Measurements from ENCODE around the gene PRKG2.
A peak's percentile ranks its signal among the peaks of the same experiment; 100 is the strongest.

Gene PRKG2

GRCh38 chr4:81093720-81094401 lies 121.2 kb downstream of the PRKG2 start:
- no peak for DNase-seq
- no peaks in the 10 kb centered on the region for H3K9me3 Mint-ChIP-seq
- H3K36me3 Mint-ChIP-seq (ENCODE audit: insufficient read depth) = no peaks in the 10 kb centered on the region
- H3K4me1 Mint-ChIP-seq (ENCODE audit: low read depth in 2 of 2) = no peaks in the 10 kb centered on the region
- no peak overlapping the region for H3K27ac Mint-ChIP-seq
- no peak overlapping the region for H3K4me3 Mint-ChIP-seq
- H3K27me3 Mint-ChIP-seq = peaks cover 0 to 11% of the 10 kb centered on the region in 2 donors
- ATAC-seq (replicated peaks) = no peak

- peaks cover 0 to 2% of the 10 kb centered on the region in 2 donors for H3K27me3 Mint-ChIP-seq
- H3K4me3 Mint-ChIP-seq = no peak overlapping the region
- no peaks in the 10 kb centered on the region for H3K4me1 Mint-ChIP-seq (ENCODE audit: low read depth in 2 of 2)
- H3K9me3 Mint-ChIP-seq = no peaks in the 10 kb centered on the region
- DNase-seq (no peak), ATAC-seq (replicated peaks) (no peak)
- H3K36me3 Mint-ChIP-seq (ENCODE audit: insufficient read depth) = no peaks in the 10 kb centered on the region
- no peak overlapping the region for H3K27ac Mint-ChIP-seq
Observed at GRCh38 chr4:81085979-81086378, 129.0 kb downstream of the PRKG2 start.

- DNase-seq (no peak), ATAC-seq (replicated peaks) (no peak)
- H3K27ac Mint-ChIP-seq = no peak overlapping the region
- H3K36me3 Mint-ChIP-seq (ENCODE audit: insufficient read depth) = no peaks in the 10 kb centered on the region
- no peak overlapping the region for H3K4me3 Mint-ChIP-seq
- no peaks in the 10 kb centered on the region for H3K9me3 Mint-ChIP-seq
- no peaks in the 10 kb centered on the region for H3K4me1 Mint-ChIP-seq (ENCODE audit: low read depth in 2 of 2)
- H3K27me3 Mint-ChIP-seq = peaks cover under 1 to 9% of the 10 kb centered on the region in 2 donors
Observed at GRCh38 chr4:81085291-81085690, 129.7 kb downstream of the PRKG2 start.

- Mint-ChIP-seq H3K9me3 (no peaks in the 10 kb centered on the region), H3K36me3 (ENCODE audit: insufficient read depth) (no peaks in the 10 kb centered on the region), H3K27me3 (peaks cover 6 to 16% of the 10 kb centered on the region in 2 donors), H3K4me1 (ENCODE audit: low read depth in 2 of 2) (no peaks in the 10 kb centered on the region), H3K27ac (no peak overlapping the region), H3K4me3 (no peak overlapping the region)
- DNase-seq = no peak
- no peak for ATAC-seq (replicated peaks)
Observed at GRCh38 chr4:81084634-81085033, 130.4 kb downstream of the PRKG2 start.

GRCh38 chr4:81084029-81084428 lies 131.0 kb downstream of the PRKG2 start:
- Mint-ChIP-seq H3K27me3 (peaks cover 6 to 18% of the 10 kb centered on the region in 2 donors), H3K9me3 (no peaks in the 10 kb centered on the region), H3K4me1 (ENCODE audit: low read depth in 2 of 2) (no peaks in the 10 kb centered on the region), H3K27ac (no peak overlapping the region), H3K4me3 (no peak overlapping the region), H3K36me3 (ENCODE audit: insufficient read depth) (no peaks in the 10 kb centered on the region)
- no peak for DNase-seq
- no peak for ATAC-seq (replicated peaks)

GRCh38 chr4:81081156-81081555 lies 133.9 kb downstream of the PRKG2 start:
- Mint-ChIP-seq H3K9me3 (no peaks in the 10 kb centered on the region), H3K4me3 (no peak overlapping the region), H3K27ac (no peak overlapping the region), H3K27me3 (peaks cover 12 to 18% of the 10 kb centered on the region in 2 donors), H3K4me1 (ENCODE audit: low read depth in 2 of 2) (no peaks in the 10 kb centered on the region), H3K36me3 (ENCODE audit: insufficient read depth) (no peaks in the 10 kb centered on the region)
- DNase-seq (no peak), ATAC-seq (replicated peaks) (no peak)

- no peak for DNase-seq
- no peaks in the 10 kb centered on the region for H3K36me3 Mint-ChIP-seq (ENCODE audit: insufficient read depth)
- no peak for ATAC-seq (replicated peaks)
- no peak overlapping the region for H3K27ac Mint-ChIP-seq
- no peaks in the 10 kb centered on the region for H3K4me1 Mint-ChIP-seq (ENCODE audit: low read depth in 2 of 2)
- peaks cover 28 to 30% of the 10 kb centered on the region in 2 donors for H3K27me3 Mint-ChIP-seq
- no peaks in the 10 kb centered on the region for H3K9me3 Mint-ChIP-seq
- H3K4me3 Mint-ChIP-seq = no peak overlapping the region
Observed at GRCh38 chr4:81071013-81071412, 144.0 kb downstream of the PRKG2 start.

- peak; percentile 92 for ATAC-seq (replicated peaks)
- no peak overlapping the region for H3K27ac Mint-ChIP-seq
Observed at GRCh38 chr4:81069706-81070331, 145.2 kb downstream of the PRKG2 start.

GRCh38 chr4:81065446-81065845 lies 149.6 kb downstream of the PRKG2 start:
- H3K27me3 Mint-ChIP-seq = peaks cover 31 to 38% of the 10 kb centered on the region in 2 donors
- no peaks in the 10 kb centered on the region for H3K4me1 Mint-ChIP-seq (ENCODE audit: low read depth in 2 of 2)
- ATAC-seq (replicated peaks) = no peak
- no peaks in the 10 kb centered on the region for H3K36me3 Mint-ChIP-seq (ENCODE audit: insufficient read depth)
- H3K4me3 Mint-ChIP-seq = no peak overlapping the region
- no peaks in the 10 kb centered on the region for H3K9me3 Mint-ChIP-seq
- no peak for DNase-seq
- H3K27ac Mint-ChIP-seq = no peak overlapping the region

More at GRCh38 chr4:81069706-81070331, 145.2 kb downstream of the PRKG2 start:
- H3K27me3 Mint-ChIP-seq = peaks cover 22 to 31% of the 10 kb centered on the region in 2 donors
- H3K4me3 Mint-ChIP-seq = no peak overlapping the region
- no peaks in the 10 kb centered on the region for H3K9me3 Mint-ChIP-seq
- peak; percentile 46 to 55 (median 53) for DNase-seq
- no peaks in the 10 kb centered on the region for H3K36me3 Mint-ChIP-seq (ENCODE audit: insufficient read depth)
- no peaks in the 10 kb centered on the region for H3K4me1 Mint-ChIP-seq (ENCODE audit: low read depth in 2 of 2)

GRCh38 chr4:81062001-81062400 lies 153.0 kb downstream of the PRKG2 start:
- Mint-ChIP-seq H3K4me3 (no peak overlapping the region), H3K4me1 (ENCODE audit: low read depth in 2 of 2) (no peaks in the 10 kb centered on the region), H3K36me3 (ENCODE audit: insufficient read depth) (no peaks in the 10 kb centered on the region), H3K27me3 (peaks cover 30 to 36% of the 10 kb centered on the region in 2 donors), H3K9me3 (no peaks in the 10 kb centered on the region), H3K27ac (no peak overlapping the region)
- ATAC-seq (replicated peaks) (no peak), DNase-seq (no peak)

GRCh38 chr4:81061344-81061730 lies 153.7 kb downstream of the PRKG2 start:
- Mint-ChIP-seq H3K4me1 (ENCODE audit: low read depth in 2 of 2) (no peaks in the 10 kb centered on the region), H3K27ac (no peak overlapping the region)

GRCh38 chr4:81060587-81061343 lies 154.3 kb downstream of the PRKG2 start:
- no peak for ATAC-seq (replicated peaks)
- no peak overlapping the region for H3K4me3 Mint-ChIP-seq

More at GRCh38 chr4:81061344-81061730, 153.7 kb downstream of the PRKG2 start:
- H3K4me3 Mint-ChIP-seq = no peak overlapping the region
- no peak for ATAC-seq (replicated peaks)
- DNase-seq = no peak
- peaks cover 30% of the 10 kb centered on the region in 2 donors for H3K27me3 Mint-ChIP-seq
- no peaks in the 10 kb centered on the region for H3K36me3 Mint-ChIP-seq (ENCODE audit: insufficient read depth)
- no peaks in the 10 kb centered on the region for H3K9me3 Mint-ChIP-seq

GRCh38 chr4:81058621-81059020 lies 156.4 kb downstream of the PRKG2 start:
- DNase-seq = no peak
- no peak overlapping the region for H3K27ac Mint-ChIP-seq
- no peaks in the 10 kb centered on the region for H3K36me3 Mint-ChIP-seq (ENCODE audit: insufficient read depth)
- no peaks in the 10 kb centered on the region for H3K4me1 Mint-ChIP-seq (ENCODE audit: low read depth in 2 of 2)
- ATAC-seq (replicated peaks) = no peak
- no peaks in the 10 kb centered on the region for H3K9me3 Mint-ChIP-seq
- H3K27me3 Mint-ChIP-seq = peaks cover 27 to 33% of the 10 kb centered on the region in 2 donors
- H3K4me3 Mint-ChIP-seq = no peak overlapping the region

More at GRCh38 chr4:81060587-81061343, 154.3 kb downstream of the PRKG2 start:
- H3K36me3 Mint-ChIP-seq (ENCODE audit: insufficient read depth) = no peaks in the 10 kb centered on the region
- no peaks in the 10 kb centered on the region for H3K9me3 Mint-ChIP-seq
- H3K27ac Mint-ChIP-seq = no peak overlapping the region
- no peaks in the 10 kb centered on the region for H3K4me1 Mint-ChIP-seq (ENCODE audit: low read depth in 2 of 2)
- peaks cover 30% of the 10 kb centered on the region in 2 donors for H3K27me3 Mint-ChIP-seq
- DNase-seq = no peak

Measured in effector memory CD8-positive, alpha-beta T cell (primary cell).